Heart left ventricle (tissue), 13 donors: Measurements from ENCODE around the gene SPARC.

Experiments used
- CTCF ChIP-seq, 12 donors: fragments of 200-600 bp; sonication (generic) in 4 of 12; IDR thresholded peaks; one replicate each; pipeline versions ENCODE4 v1.5.0 to v1.8.0; 2018 to 2022; ENCODE audit warnings: antibody characterized with exemption in 12 of 12, mild to moderate bottlenecking in 5 of 12
- POLR2A ChIP-seq, 2 donors: fragments of 450-650 bp; IDR thresholded peaks; one replicate each; pipeline ENCODE4 v1.6.1; 2017; ENCODE audit warnings: antibody characterized with exemption in 2 of 2, mild to moderate bottlenecking in 2 of 2, moderate library complexity in 2 of 2
- donor health status: ischemic (EF 13 %, LVEDD 7.1; RV severe dilation, severe dysfunction).
- donor health status: DM: no; HTN: yes; CAD: no.
- donor health status: DM: no; HTN: no; CAD: no.
- donor health status: ischemic (EF 25% LVEDD 6.9; RV normal size, moderate dysfunction).
- donor health status: ischemic (EF 25% LVEDD 5.7; RV mildly dilated, moderate dysfunction).
- donor health status: ischemic (EF 35%, LVEDD 5.7; RV mildly dilated, moderate dysfunction).
- donor health status: nonischemic (EF 11% LVEDD 7.7; RV severe dilation, severe dysfunction).
- donor health status: DM: yes; HTN: yes; CAD: no.
- donor health status: PGD.
- donor health status: ischemic (EF 29% LVEDD 5.4; RV normal size, mild dysfunction).
- donor health status: nonischemic (EF 23%, LVEDD 6.1; RV moderate dilation, normal function).

- TF ChIP-seq POLR2A (IDR thresholded peaks at IDR 0.05): no peak
- no peak for TF ChIP-seq CTCF (IDR thresholded peaks at IDR 0.05)
Observed at GRCh38 chr5:151620461-151620840, 66.3 kb downstream of the SPARC start.
